GM12878 (cell line): ENCODE data around the gene COX4I2. TPM values are rescaled to one million over a fixed set of nuclear protein-coding genes. Genes with fewer than 3 reads are reported as not detected.

Source experiments
- CEBPZ ChIP-seq: fragments of 150-350 bp; IDR thresholded peaks from 2 replicates; pipeline ENCODE4 v1.6.1; 2016; ENCODE audit warnings: low read depth, low read length
- CHD1 ChIP-seq: IDR thresholded peaks from 2 replicates; pipeline ENCODE4 v1.6.1; 2012; ENCODE audit warnings: low read depth, low read length, improper control_type of control experiment
- CHD4 ChIP-seq: fragments of 200-600 bp; sonication (generic); IDR thresholded peaks from 2 replicates; pipeline ENCODE4 v1.6.1; 2016; ENCODE audit warnings: mild to moderate bottlenecking
- ESRRA ChIP-seq: IDR thresholded peaks from 2 replicates; pipeline ENCODE4 v1.6.1; 2012; ENCODE audit warnings: mild to moderate bottlenecking, low read length, improper control_type of control experiment
- FOXK2 ChIP-seq: fragments of 450-650 bp; IDR thresholded peaks from 2 replicates; pipeline ENCODE4 v1.6.1; 2017; ENCODE audit warnings: mild to moderate bottlenecking, moderate library complexity
- GATAD2B ChIP-seq: fragments of 450-650 bp; conservative IDR thresholded peaks from 2 replicates; pipeline ENCODE4 v1.6.1; 2017; ENCODE audit warnings: low read depth, mild to moderate bottlenecking, moderate library complexity
- KDM1A ChIP-seq: fragments of 200-600 bp; sonication (generic); IDR thresholded peaks from 2 replicates; pipeline ENCODE4 v1.6.1; 2016; ENCODE audit warnings: borderline replicate concordance
- MXI1 ChIP-seq: fragments of 150-350 bp; IDR thresholded peaks from 2 replicates; pipeline ENCODE4 v1.6.1; 2011; ENCODE audit warnings: low read depth, mild to moderate bottlenecking, inconsistent platforms, low read length, improper control_type of control experiment
- NBN ChIP-seq: fragments of 450-650 bp; IDR thresholded peaks from 2 replicates; pipeline ENCODE4 v1.6.1; 2016
- NKRF ChIP-seq: fragments of 450-650 bp; conservative IDR thresholded peaks from 2 replicates; pipeline ENCODE4 v1.6.1; 2017; ENCODE audit warnings: mild to moderate bottlenecking, moderate library complexity
- RAD21 ChIP-seq: IDR thresholded peaks from 2 replicates; pipeline ENCODE4 v1.6.1; 2011; ENCODE audit warnings: mild to moderate bottlenecking, low read depth, low read length, moderate library complexity; ENCODE audit not compliant: insufficient read depth
- RB1 ChIP-seq: fragments of 450-650 bp; formaldehyde crosslinking; IDR thresholded peaks from 2 replicates; pipeline ENCODE4 v1.6.1; 2017; ENCODE audit warnings: mild to moderate bottlenecking, borderline replicate concordance
- RELA ChIP-seq: fragments of 450-650 bp; IDR thresholded peaks from 2 replicates; pipeline ENCODE4 v1.8.0; 2014; ENCODE audit warnings: borderline replicate concordance; ENCODE audit not compliant: partially characterized antibody
- REST ChIP-seq: IDR thresholded peaks from 2 replicates; pipeline ENCODE4 v1.6.1; 2012; ENCODE audit warnings: mild to moderate bottlenecking, low read depth, low read length
- SIN3A ChIP-seq: IDR thresholded peaks from 2 replicates; pipeline ENCODE4 v1.6.1; 2012; ENCODE audit warnings: low read depth, low read length, improper control_type of control experiment
- SMAD5 ChIP-seq: IDR thresholded peaks from 2 replicates; pipeline ENCODE4 v1.6.1; 2016; ENCODE audit warnings: antibody characterized with exemption, low read depth
- SP1 ChIP-seq: IDR thresholded peaks from one replicate; pipeline ENCODE4 v1.6.1; 2011; ENCODE audit warnings: low read depth, low read length
- TCF3 ChIP-seq: IDR thresholded peaks from 2 replicates; pipeline ENCODE4 v1.6.1; 2012; ENCODE audit warnings: low read depth, mild to moderate bottlenecking, low read length, borderline replicate concordance; ENCODE audit not compliant: insufficient read depth
- USF1 ChIP-seq: IDR thresholded peaks from 2 replicates; pipeline ENCODE4 v1.6.1; 2011; ENCODE audit warnings: borderline replicate concordance, low read depth, mild to moderate bottlenecking, moderate library complexity, mixed read lengths, low read length; ENCODE audit not compliant: insufficient read depth; ENCODE audit errors: extremely low read length
- WRNIP1 ChIP-seq: IDR thresholded peaks from 2 replicates; pipeline ENCODE4 v1.6.1; 2011; ENCODE audit warnings: low read depth, low read length, improper control_type of control experiment, borderline replicate concordance
- ZNF217 ChIP-seq: fragments of 450-650 bp; IDR thresholded peaks from 2 replicates; pipeline ENCODE4 v1.6.1; 2017; ENCODE audit warnings: antibody characterized with exemption, mild to moderate bottlenecking
- polyA plus RNA-seq, 11 experiments: library from polyadenylated mRNA; depleted of rRNA in 4 of 11; unstranded in 6 of 11; stranded (reverse) in 5 of 11; fragments of >200 nt; fragmentation: Nextera tagmentation in 4 of 11; fragmentation: Illumina TruSeq in 1 of 11; extraction: Ambion mirVana in 4 of 11; extraction: Trizol in 1 of 11; gene quantifications; 1 replicate in 1 of 11; 2 replicates in 10 of 11; pipeline versions ENCODE4 v1.2.1 to v1.2.3, GENCODE V29; 2011 to 2016; ENCODE audit warnings: inconsistent platforms in 2 of 11, missing spikeins in 2 of 11, low read depth in 1 of 11
- total RNA-seq, 4 experiments: library from RNA; depleted of rRNA in 3 of 4; stranded (reverse); fragments of >200 nt in 3 of 4; fragmentation: Illumina TruSeq in 1 of 4; extraction: Trizol in 1 of 4; gene quantifications; 2 replicates each; pipeline versions ENCODE4 v1.2.1 to v1.2.3, GENCODE V29; 2013 to 2021

The COX4I2 gene
- total and polyA plus RNA-seq, 10 of the 15 experiments (the other 5 are each of a cell fraction or from before 2014, with no cell fraction given), result not detected

GRCh38 chr20:31661625-31662371, 24.1 kb downstream of the COX4I2 start (continued):
- 0 out of 2 replicates have a peak, but pooled peaks have one; percentile 41 for TF ChIP-seq SIN3A
- TF ChIP-seq RELA, result no peak
- 0 out of 2 replicates have a peak, but pooled peaks have one; percentile 4 for TF ChIP-seq NBN
- peak; percentile 36 for TF ChIP-seq SP1
- TF ChIP-seq TCF3, result 0 out of 2 replicates have a peak, but pooled peaks have one; percentile 19
- TF ChIP-seq NKRF, result no peak
- TF ChIP-seq CEBPZ, result no peak
- no peak for TF ChIP-seq KDM1A
- TF ChIP-seq ZNF217, result no peak
- no peak for TF ChIP-seq MXI1
- TF ChIP-seq RAD21, result peak; percentile 77
- TF ChIP-seq REST, result no peak
- no peak for TF ChIP-seq FOXK2
- TF ChIP-seq GATAD2B, result 0 out of 2 replicates have a peak, but pooled peaks have one; percentile 41
- 0 out of 2 replicates have a peak, but pooled peaks have one; percentile 16 for TF ChIP-seq RB1
- TF ChIP-seq USF1, result no peak
- TF ChIP-seq ESRRA, result 0 out of 2 replicates have a peak, but pooled peaks have one; percentile 21
- no peak for TF ChIP-seq SMAD5
- no peak for TF ChIP-seq CHD4
- TF ChIP-seq CHD1, result no peak
- no peak for TF ChIP-seq WRNIP1
